NCI-H526 treated with DMSO at 0.1 percent for 48 hours (cell line): ENCODE measurements around the gene MRPL4.
"Not testable (repeated sequence)": the region's sequence is repeated elsewhere in the genome, so short reads cannot be mapped to it uniquely, and the experiment has no call there.

Source experiments
- DNase-seq: peaks from one replicate; lab custom pipeline; 2025; lab: John Stamatoyannopoulos, UW

MRPL4 gene

DNA sequence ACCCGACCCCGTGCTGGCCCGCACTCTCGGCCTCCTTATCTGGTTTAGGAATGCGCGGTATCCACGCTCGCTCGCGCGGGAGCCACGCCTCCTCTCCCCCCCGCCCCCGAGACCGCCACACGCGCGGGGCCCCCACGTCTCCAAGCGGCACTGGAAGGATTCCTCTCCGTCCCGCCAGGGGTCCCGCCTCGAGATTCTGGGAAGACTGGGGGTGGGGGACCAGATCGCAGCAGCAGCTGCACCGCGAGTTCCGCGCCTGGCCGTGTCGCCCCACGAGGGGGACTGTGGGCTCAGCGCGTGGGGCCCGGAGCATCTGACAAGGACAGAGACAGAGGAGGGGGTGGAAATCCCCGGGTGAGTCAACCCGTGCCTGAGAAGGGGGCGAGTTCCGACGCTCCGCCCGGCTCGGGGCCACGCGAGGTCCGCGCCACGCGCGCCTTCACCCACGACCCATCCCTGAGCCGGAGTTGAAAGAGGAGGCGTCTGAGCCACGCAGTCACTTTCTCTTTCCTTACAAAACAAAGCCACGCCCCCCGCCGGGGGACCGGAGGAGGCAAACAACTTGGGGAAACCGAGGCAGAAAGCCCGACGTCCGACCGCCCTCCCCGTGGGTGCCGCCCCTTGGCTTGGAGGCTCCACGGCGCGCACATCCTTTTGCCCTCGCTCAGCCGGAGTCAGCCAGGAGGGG lies 21.7 kb upstream of the MRPL4 start:
- DNase-seq, result no peak

GRCh38 chr19:10230861-10231611 lies 21.0 kb upstream of the MRPL4 start, which contains the start of gene S1PR2:
S1PR2 (minus strand) TSS chr19:10231331; CDS start chr19:10224905, 6,426 bp downstream.
- peak; percentile 7 for DNase-seq

DNA sequence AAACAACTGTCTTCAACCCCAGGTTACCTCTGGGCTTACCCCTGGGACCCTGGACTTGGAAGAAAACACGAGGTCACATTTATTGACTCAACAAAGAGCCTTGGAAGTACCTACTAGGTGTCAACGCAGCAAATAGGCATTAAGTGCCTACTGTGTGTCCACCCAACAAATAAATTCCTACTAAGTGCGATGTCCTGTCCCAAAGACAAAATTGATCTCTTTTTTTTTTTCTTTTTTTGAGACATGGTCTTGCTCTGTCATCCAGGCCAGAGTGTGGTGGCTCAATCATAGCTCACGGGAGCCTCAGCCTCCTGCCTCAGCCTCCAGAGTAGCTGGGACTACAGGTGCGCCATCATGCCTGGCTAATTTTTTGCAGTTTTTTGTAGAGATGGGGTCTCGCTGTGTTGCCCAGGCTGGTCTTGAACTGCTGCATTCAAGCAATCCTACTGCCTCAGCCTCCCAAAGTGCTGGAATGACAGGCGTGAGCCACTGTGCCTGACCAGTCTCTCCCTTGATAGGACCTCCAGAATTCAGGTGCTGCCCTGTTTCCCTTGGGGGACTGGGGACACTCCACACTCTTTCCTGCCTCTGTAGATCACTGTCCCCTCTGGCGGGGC lies 20.3 kb upstream of the MRPL4 start:
- no peak for DNase-seq

- DNase-seq, result no peak
Measured at GRCh38 chr19:10233946-10234345, 18.1 kb upstream of the MRPL4 start.

DNA sequence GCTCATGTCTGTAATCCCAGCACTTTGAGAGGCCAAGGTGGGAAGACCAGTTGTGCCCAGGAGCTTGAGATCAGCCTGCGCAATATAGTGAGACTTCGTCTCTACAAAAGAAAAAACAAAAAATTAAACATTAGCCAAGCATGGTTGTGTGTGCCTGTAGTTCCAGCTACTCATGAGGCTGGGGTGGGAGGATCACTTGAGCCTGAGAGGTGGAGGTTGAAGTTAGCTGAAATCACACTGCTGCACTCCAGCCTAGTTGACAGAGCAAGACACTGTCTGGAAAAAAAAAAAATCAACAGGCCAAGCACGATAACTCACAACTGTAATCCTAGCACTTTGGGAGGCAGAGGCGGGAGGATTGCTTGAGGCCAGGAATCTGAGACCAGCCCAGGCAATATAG lies 17.0 kb upstream of the MRPL4 start:
- DNase-seq, result no peak

- DNase-seq, result not testable (repeated sequence)
Measured at GRCh38 chr19:10235409-10235808, 16.6 kb upstream of the MRPL4 start.

GRCh38 chr19:10237702-10238101 lies 14.3 kb upstream of the MRPL4 start:
- no peak for DNase-seq

- DNase-seq, result peak; percentile 5
Measured at GRCh38 chr19:10238172-10238783, 13.7 kb upstream of the MRPL4 start.

GRCh38 chr19:10241826-10242449 lies 10.1 kb upstream of the MRPL4 start:
- not testable (repeated sequence) for DNase-seq

GRCh38 chr19:10243606-10244005 lies 8.4 kb upstream of the MRPL4 start:
- DNase-seq, result no peak

DNA sequence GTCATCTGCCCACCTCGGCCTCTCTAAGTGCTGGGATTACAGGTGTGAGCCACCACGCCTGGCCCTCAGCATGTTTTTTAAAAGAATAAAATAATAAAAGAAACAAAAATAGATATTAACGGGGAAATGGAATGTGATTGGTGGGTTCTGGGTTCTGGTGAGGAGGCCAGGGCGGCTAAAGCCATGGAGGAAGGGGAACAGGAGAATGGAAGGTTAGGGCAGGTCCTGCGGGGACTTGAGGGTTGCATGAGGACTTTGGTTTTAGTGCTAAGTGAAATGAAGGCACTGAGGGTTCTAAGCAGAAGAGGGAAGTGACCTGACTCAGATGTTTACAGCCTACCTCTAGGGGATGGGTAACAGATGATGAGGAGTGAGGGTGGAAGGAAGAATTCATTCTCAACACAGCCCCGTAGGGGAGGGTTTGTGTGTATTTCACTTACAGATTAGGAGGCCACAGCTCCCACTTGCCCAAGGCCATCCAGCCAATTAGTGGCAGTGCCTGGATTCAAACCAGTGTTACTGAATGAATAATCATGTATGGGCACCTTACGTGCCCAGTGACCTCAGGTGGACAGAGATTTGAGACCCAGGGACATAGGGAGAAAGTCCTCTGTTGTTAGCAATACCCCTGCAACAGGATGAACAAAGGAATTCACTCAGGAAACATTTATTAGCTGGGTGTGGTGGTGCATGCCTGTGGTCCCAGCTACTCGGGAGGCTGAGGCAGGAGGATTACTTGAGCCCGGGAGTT lies 6.7 kb upstream of the MRPL4 start:
- DNase-seq, result no peak

DNA sequence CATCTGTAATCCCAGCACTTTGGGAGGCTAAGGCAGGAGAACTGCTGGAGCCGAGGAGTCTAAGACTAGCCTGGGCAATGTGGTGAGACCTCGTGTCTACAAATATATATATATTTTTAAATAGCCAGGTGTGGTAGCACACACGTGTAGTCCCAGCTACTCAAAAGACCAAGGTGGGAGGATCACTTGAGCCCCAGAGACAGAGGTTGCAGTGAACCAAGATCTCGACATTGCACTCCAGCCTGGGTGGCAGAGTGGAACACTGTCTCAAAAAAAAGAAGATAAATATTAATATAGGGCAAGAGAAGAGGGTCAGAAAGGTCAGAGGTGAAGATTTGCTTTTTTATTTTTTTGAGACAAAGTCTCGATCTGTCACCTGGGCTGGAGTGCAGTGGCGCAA lies 5.5 kb upstream of the MRPL4 start:
- no peak for DNase-seq

GRCh38 chr19:10252707-10253106 lies 693 bp downstream of the MRPL4 start:
- DNase-seq, result no peak

DNA sequence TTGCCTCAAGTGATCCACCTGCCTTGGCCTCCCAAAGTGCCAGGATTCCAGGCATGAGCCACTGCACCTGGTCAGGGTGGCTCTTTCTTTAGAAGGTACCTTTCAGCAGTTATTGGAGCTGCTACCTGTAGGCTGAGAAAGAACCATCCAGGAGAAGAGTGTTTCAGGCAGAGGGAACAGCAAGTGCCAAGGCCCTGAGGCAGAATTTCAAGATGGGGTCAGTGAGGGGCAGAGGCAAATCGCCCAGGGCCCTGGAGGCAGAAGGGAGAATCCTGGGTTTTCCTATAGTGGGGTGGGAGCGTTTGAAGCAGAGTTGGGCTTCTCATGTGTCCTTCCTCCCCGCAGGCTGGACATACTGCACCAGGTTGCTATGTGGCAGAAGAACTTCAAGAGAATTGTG lies 2.2 kb downstream of the MRPL4 start:
- no peak for DNase-seq

DNA sequence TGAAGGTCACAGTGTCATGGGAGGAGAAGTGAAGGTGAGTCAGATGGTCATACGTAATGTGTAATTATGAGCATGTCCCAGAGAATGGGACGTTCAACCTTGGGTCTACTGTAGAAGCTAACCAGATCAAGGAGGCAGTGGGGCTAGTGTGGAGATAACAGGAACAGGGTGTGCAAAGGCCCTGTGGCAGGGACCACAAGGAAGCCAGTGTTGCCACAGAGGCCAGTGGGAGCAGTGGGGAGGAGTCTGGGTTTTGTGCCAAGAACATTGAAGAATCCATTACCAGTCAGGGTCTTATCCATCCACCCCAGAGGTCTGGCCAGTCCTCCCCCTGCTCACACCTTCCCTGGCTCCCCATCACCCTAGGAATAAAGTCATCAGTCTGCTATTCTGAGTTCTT lies 3.3 kb downstream of the MRPL4 start:
- DNase-seq, result no peak

GRCh38 chr19:10256551-10256950 lies 4.5 kb downstream of the MRPL4 start:
- no peak for DNase-seq

GRCh38 chr19:10256970-10257615 lies 5.1 kb downstream of the MRPL4 start:
- DNase-seq, result no peak

DNA sequence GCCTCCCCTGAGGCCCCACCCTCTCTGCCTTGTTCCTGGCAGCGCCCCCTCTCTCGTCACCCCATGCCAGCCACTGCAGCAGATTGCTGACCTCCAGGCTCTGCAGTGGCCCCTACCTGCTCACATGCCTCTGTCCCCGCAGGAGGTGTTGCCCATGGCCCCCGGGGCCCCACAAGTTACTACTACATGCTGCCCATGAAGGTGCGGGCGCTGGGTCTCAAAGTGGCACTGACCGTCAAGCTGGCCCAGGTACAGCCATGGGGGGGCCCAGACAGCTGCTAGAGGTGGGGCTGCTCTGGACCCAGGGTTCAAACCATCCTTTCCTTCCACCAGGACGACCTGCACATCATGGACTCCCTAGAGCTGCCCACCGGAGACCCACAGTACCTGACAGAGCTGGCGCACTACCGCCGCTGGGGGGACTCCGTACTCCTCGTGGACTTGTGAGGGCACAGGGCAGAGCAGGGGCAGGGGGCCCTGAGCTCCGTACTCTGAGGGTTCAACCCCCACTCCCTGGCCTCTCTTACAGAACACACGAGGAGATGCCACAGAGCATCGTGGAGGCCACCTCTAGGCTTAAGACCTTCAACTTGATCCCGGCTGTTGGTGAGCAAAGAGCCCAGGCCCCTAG lies 6.2 kb downstream of the MRPL4 start:
- DNase-seq, result no peak

DNA sequence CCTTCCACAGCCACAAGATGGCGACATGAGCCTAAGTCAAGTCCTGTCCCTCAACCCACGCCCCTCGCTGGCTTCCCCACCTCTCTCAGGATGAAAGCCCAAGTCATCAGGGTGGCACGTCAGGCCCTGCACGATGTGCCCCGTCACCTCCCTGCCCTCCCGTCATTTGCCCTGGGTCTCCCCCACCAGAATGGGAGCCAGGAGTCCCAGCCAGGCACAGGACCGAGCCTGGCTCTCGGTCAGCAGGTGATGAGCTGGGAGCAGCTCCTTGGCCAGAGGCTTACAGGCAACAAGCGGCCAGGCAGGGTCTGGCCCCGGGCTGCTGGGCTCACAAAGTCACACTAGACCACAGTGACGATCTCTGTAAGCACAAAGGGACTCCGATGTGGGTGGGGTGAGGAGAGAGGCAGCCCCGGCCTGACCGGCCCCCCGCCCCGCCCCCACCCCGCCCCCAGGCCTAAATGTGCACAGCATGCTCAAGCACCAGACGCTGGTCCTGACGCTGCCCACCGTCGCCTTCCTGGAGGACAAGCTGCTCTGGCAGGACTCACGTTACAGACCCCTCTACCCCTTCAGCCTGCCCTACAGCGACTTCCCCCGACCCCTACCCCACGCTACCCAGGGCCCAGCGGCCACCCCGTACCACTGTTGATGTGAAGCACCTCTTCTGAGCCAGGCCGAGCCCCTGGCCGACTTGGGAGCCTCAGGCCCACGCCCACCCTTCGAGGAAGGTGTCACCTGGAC lies 7.3 kb downstream of the MRPL4 start:
- no peak for DNase-seq

GRCh38 chr19:10260141-10260584 lies 8.1 kb downstream of the MRPL4 start:
- no peak for DNase-seq
